IPS DF 6.9 (cell line): ENCODE measurements around the gene SLC22A12.

ENCODE experiments used
- DNase-seq: peaks from one replicate; pipeline ENCODE4 v3.0.0-alpha.2; 2013; ENCODE audit warnings: low read depth, low spot score
- H3K27ac ChIP-seq: one replicate; pipeline ENCODE4 v1.5.1; 2013; ENCODE audit warnings: low read length, control low read depth
- H3K27me3 ChIP-seq: 2 replicates; pipeline ENCODE4 v1.6.1; 2013; ENCODE audit warnings: mild to moderate bottlenecking, low read length; ENCODE audit not compliant: control insufficient read depth, insufficient read depth
- H3K36me3 ChIP-seq: 2 replicates; pipeline ENCODE4 v1.6.1; 2013; ENCODE audit warnings: low read length; ENCODE audit not compliant: control insufficient read depth, insufficient read depth
- H3K4me1 ChIP-seq: 2 replicates; pipeline ENCODE4 v1.6.1; 2013; ENCODE audit warnings: low read length; ENCODE audit not compliant: control insufficient read depth, insufficient read depth
- H3K4me3 ChIP-seq: 2 replicates; pipeline ENCODE4 v1.5.1; 2013; ENCODE audit warnings: mild to moderate bottlenecking, low read length
- H3K9me3 ChIP-seq: 2 replicates; pipeline ENCODE4 v1.6.1; 2013; ENCODE audit warnings: low read length, inconsistent platforms; ENCODE audit not compliant: control insufficient read depth, insufficient read depth
- WGBS: extraction: QIAGEN DNeasy Blood & Tissue Kit; methylation state at CpG from one replicate; pipeline ENCODE4 v1.1.7; 2013; ENCODE audit warnings: mixed read lengths, missing lambda C conversion rate; ENCODE audit not compliant: insufficient read length, insufficient coverage; 5-methylcytosine and 5-hydroxymethylcytosine counted together

SLC22A12 gene

GRCh38 chr11:64598106-64598796 is 7.2 kb downstream of the SLC22A12 start:
- DNase-seq, result no peak
- no peaks in the 10 kb centered on the region; the same call in 1 of the 2 replicates for H3K36me3 ChIP-seq
- no peak overlapping the region; the same call in 1 of the 2 replicates for H3K4me3 ChIP-seq
- no peaks in the 10 kb centered on the region for H3K27me3 ChIP-seq
- no peak overlapping the region for H3K27ac ChIP-seq
- H3K4me1 ChIP-seq, result peaks cover 1% of the 10 kb centered on the region; the same call in 1 of the 2 replicates
- no peaks in the 10 kb centered on the region for H3K9me3 ChIP-seq
- no CpG with 5 or more reads among the region's 12 CpGs for WGBS

- H3K4me1 ChIP-seq, result peaks cover 1% of the 10 kb centered on the region; the same call in 1 of the 2 replicates
- WGBS, result no CpG with 5 or more reads among the region's 23 CpGs
- DNase-seq, result no peak
- no peak overlapping the region for H3K27ac ChIP-seq
- no peaks in the 10 kb centered on the region for H3K9me3 ChIP-seq
- H3K27me3 ChIP-seq, result no peaks in the 10 kb centered on the region
- H3K36me3 ChIP-seq, result no peaks in the 10 kb centered on the region
- H3K4me3 ChIP-seq, result no peak overlapping the region
These were observed 8.0 kb downstream of the SLC22A12 start for GRCh38 chr11:64598797-64599697.

- Histone ChIP-seq H3K27ac (no peak overlapping the region), H3K9me3 (no peaks in the 10 kb centered on the region), H3K27me3 (no peaks in the 10 kb centered on the region), H3K4me1 (peaks cover 1% of the 10 kb centered on the region; the same call in 1 of the 2 replicates), H3K36me3 (no peaks in the 10 kb centered on the region), H3K4me3 (no peak overlapping the region)
- no peak for DNase-seq
- WGBS, result no CpG with 5 or more reads among the region's 17 CpGs
These were observed 8.7 kb downstream of the SLC22A12 start for GRCh38 chr11:64599698-64600211.

GRCh38 chr11:64600281-64600992 is 9.4 kb downstream of the SLC22A12 start:
- Histone ChIP-seq H3K27ac (no peak overlapping the region), H3K36me3 (no peaks in the 10 kb centered on the region), H3K4me3 (no peak overlapping the region), H3K4me1 (peaks cover 1% of the 10 kb centered on the region; the same call in 1 of the 2 replicates), H3K27me3 (no peaks in the 10 kb centered on the region), H3K9me3 (no peaks in the 10 kb centered on the region)
- no CpG with 5 or more reads among the region's 19 CpGs for WGBS
- DNase-seq, result no peak

- Histone ChIP-seq H3K27ac (no peak overlapping the region), H3K27me3 (no peaks in the 10 kb centered on the region), H3K4me3 (no peak overlapping the region), H3K9me3 (no peaks in the 10 kb centered on the region), H3K4me1 (peaks cover 1% of the 10 kb centered on the region; the same call in 1 of the 2 replicates), H3K36me3 (no peaks in the 10 kb centered on the region)
- DNase-seq, result no peak
- no CpG with 5 or more reads among the region's 12 CpGs for WGBS
These were observed 10.8 kb downstream of the SLC22A12 start for GRCh38 chr11:64601605-64602465.

GRCh38 chr11:64602466-64603070 is 11.5 kb downstream of the SLC22A12 start:
- no peaks in the 10 kb centered on the region for H3K9me3 ChIP-seq
- no peak for DNase-seq
- no CpG with 5 or more reads among the region's 10 CpGs for WGBS
- H3K27ac ChIP-seq, result no peak overlapping the region
- peaks cover 1% of the 10 kb centered on the region; the same call in 1 of the 2 replicates for H3K4me1 ChIP-seq
- H3K36me3 ChIP-seq, result no peaks in the 10 kb centered on the region
- no peak overlapping the region for H3K4me3 ChIP-seq
- no peaks in the 10 kb centered on the region for H3K27me3 ChIP-seq

GRCh38 chr11:64603411-64604110 is 12.5 kb downstream of the SLC22A12 start:
- H3K9me3 ChIP-seq, result no peaks in the 10 kb centered on the region
- no peak for DNase-seq
- H3K4me1 ChIP-seq, result peaks cover 1% of the 10 kb centered on the region
- no CpG with 5 or more reads among the region's 10 CpGs for WGBS
- no peak overlapping the region for H3K27ac ChIP-seq
- H3K4me3 ChIP-seq, result no peak overlapping the region
- H3K27me3 ChIP-seq, result no peaks in the 10 kb centered on the region
- no peaks in the 10 kb centered on the region for H3K36me3 ChIP-seq

GRCh38 chr11:64604458-64605243 is 13.6 kb downstream of the SLC22A12 start:
- Histone ChIP-seq H3K36me3 (no peaks in the 10 kb centered on the region), H3K4me1 (no peaks in the 10 kb centered on the region; the same call in 1 of the 2 replicates), H3K27ac (no peak overlapping the region), H3K27me3 (no peaks in the 10 kb centered on the region), H3K9me3 (no peaks in the 10 kb centered on the region), H3K4me3 (no peak overlapping the region)
- no peak for DNase-seq
- WGBS, result no CpG with 5 or more reads among the region's 7 CpGs
